Gastrocnemius medialis (tissue), 4 donors: ENCODE results near the gene GFPT1.

ENCODE experiments used
- CTCF ChIP-seq, 5 experiments: fragments of 450-650 bp in 3 of 5; fragments of 200-600 bp in 2 of 5; sonication (generic) in 2 of 5; IDR thresholded peaks in 4 of 5; conservative IDR thresholded peaks in 1 of 5; 1 replicate in 4 of 5; 2 replicates in 1 of 5; pipeline ENCODE4 v1.5.1; 2016 to 2019; ENCODE audit warnings: antibody characterized with exemption in 5 of 5, mild to moderate bottlenecking in 3 of 5, moderate library complexity in 3 of 5
- POLR2A ChIP-seq, 2 donors: fragments of 450-650 bp; IDR thresholded peaks; one replicate each; pipeline ENCODE4 v1.6.1; 2017; ENCODE audit warnings: antibody characterized with exemption in 2 of 2, mild to moderate bottlenecking in 2 of 2, moderate library complexity in 2 of 2

- TF ChIP-seq POLR2A (IDR thresholded peaks at IDR 0.05) (no peak), CTCF (IDR thresholded peaks at IDR 0.05 in 4 of 5, conservative IDR thresholded peaks at IDR 0.05 in 1 of 5) (no peak)
Observed at GRCh38 chr2:69291004-69291650, 95.9 kb downstream of the GFPT1 start.
